NCI-H1105 (cell line): ENCODE results near the gene CD300A.
A peak's percentile ranks its signal among the peaks of the same experiment; 100 is the strongest.

Experiments used
- DNase-seq: peaks from one replicate; lab custom pipeline; 2025; lab: John Stamatoyannopoulos, UW

Gene CD300A

GRCh38 chr17:74466111-74466827 lies at the start of gene CD300A:
CD300A (plus strand) TSS chr17:74466634; CDS start chr17:74466704, 70 bp downstream.
- no peak for DNase-seq

DNA sequence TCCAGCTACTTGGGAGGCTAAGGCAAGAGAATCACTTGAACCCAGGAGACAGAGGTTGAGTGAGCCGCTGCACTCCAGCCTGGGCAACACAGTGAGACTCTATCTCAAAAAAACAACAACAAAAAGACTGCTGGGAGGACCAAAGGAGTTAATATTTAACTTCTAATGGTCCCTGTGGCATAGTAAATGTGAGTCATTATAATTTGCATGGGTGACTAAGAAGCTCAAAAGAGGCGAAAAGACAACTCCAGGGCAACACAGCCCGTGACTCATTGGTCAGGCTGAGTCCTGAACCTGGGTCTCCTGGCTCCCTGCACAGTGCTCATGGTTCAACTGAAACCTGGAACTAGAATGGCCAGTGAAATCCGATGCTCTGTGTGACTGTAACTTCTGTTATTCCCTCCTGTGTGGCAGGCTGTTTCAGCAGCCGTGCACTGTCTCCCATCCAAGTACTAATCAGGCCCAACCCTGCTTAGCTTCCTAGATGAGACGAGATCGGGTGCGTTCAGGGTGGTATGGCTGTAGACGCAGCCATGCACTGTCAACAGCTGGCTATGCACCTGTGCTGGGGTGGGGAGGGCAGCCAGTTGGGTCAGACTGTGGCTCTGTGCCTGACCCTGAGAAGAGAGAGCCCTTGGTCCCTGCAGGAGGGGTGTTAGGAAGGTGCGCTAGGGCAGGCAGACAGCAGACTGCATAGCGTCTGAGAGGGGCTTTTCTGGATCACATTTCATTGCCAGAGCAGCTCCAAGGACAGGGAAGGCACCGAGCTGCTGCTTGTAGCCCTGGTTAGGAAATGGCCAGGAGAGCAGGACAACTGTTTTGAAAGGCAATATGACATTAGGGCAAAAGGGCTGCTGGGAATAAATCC lies 49.0 kb upstream of the CD300A start:
- DNase-seq, result no peak

GRCh38 chr17:74419928-74420411 lies 46.5 kb upstream of the CD300A start:
- no peak for DNase-seq

DNA sequence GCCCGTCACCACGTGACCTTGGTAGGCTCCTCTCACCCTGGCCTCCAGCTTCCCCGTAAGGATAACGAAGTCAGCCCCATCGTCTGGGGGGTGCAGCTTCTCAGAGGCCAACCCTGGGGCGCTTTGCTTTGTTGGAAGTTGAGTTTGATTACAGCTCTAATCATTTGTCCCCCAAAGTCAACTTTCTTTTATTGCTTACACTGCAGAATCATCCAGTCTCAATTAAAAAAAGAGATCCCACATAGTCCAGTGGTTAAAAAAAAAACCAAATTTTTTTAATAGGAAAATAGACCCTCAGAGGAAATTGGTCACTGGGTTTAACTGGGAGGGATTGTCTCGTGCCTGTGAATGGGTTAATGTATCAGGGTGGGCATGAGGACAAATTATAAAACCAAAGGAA lies 42.3 kb upstream of the CD300A start:
- no peak for DNase-seq

GRCh38 chr17:74424657-74425056 lies 41.8 kb upstream of the CD300A start:
- DNase-seq, result no peak

GRCh38 chr17:74426551-74427047 lies 39.8 kb upstream of the CD300A start:
- no peak for DNase-seq

DNA sequence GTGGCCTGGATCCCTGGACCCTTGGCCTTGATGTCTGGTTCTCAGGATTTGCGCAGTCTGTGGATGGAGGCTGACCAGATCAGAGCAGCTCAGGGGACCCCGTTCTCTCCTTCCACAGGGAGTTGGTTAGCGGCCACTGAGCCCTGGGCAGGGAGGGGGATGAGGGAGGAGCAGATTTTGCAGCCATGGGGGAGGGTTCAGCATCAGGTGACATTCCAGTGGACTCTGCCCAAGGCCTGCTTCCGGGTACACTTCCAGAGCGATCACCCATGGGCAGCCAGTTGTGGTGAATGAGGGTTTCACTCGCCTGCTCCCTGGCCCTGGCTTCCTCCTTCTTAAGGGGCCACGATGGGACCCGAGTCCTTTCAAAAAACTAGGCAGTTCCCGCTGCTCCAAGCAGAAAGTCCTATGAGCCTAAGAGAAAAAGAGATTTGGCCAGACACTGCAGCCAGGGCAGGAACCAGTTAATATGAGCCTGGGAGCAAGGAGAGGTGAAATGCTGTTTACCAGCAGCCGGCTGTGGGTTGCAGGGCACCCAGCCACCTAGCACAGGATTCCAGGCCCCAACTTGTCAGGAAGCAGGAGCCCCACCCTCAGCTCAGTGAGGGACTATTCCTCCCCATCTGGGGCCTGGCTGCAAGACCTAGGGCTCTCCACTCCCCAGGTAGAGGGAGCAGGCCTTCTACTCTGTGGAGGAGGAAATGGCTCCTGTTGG lies 39.2 kb upstream of the CD300A start:
- DNase-seq, result no peak

DNA sequence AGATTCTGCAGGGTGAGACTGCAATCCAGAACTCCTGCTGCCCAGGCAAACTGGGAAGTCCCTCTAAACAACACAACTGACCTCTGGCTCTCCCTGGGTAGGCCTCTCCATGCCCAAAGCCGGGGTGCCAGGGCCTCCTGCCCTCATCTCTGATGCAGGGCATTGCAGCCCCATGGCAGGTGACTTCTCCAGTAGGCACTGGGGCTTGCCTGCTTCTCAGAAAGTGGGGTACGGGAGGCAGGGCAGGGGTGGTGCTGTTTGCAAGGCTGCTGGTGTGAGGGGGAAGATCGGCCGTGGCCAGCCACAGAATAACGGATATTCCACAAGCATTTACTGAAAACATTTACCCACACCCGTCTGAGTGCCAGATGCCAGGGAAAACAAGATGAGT lies 38.7 kb upstream of the CD300A start:
- no peak for DNase-seq

GRCh38 chr17:74429604-74430384 lies 36.6 kb upstream of the CD300A start:
- DNase-seq, result no peak

DNA sequence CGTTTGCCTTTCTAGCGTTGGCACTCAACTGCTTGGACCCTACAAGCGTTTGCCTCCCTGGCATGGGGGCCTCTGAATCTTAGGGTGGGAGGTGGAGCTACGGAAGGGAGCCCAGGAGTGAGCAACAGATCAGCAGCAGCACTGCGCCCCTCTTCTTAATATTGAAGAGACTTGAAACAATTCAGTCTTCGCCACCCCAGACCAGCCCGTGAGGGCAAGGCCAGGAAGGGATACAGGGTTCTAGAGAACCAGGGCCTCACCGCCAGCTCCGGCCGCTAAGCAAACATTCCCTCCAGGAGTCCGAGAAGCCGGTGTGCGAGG lies 36.1 kb upstream of the CD300A start:
- DNase-seq, result no peak

DNA sequence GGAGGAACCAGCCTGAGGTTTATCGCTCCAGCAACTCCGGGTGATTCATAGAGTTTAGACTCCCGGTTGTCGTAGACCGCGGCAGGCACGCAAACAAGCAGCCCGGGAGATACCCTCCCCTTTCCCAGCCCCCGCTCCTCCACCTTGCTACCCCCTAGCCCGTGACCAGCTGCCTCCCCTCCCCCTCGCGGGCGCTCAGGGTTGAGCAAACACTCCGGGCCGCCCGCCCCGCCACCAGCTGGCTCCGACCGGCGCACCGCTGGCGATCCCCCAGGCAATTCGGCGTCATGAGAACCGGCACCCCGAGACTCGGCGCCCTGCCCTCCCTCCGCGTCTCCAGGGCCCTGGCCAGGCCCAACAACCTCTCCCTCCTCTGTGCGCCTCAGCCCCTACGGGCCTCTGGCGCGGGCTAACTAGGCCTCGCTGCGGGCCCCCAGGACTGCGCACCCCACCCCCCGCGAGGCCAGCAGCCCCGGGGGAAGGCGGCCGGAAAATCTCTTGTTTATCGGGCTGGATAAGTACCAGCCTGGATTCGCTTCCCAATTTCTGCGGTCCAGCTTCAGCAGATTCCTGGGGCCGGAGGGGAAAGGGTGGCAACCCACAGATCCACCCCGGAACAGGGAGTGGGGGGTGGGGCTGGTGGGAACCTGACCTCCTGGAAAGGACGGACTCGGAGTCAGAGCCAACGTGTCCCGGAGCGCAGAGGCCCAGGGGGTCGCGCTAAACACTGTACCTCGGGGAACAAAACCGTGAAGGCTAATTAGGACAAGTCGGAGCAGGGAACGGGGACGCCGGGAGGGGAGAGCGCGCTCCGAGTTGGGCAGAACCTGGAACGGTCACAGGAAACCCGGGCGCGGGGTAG lies 35.5 kb upstream of the CD300A start:
- peak; percentile 41 for DNase-seq

- peak; percentile 24 for DNase-seq
Measured at GRCh38 chr17:74431568-74432423, 34.6 kb upstream of the CD300A start, which contains the start of gene GPRC5C. GPRC5C (plus strand) TSS chr17:74432088; CDS start chr17:74439777, 7,689 bp downstream.

DNA sequence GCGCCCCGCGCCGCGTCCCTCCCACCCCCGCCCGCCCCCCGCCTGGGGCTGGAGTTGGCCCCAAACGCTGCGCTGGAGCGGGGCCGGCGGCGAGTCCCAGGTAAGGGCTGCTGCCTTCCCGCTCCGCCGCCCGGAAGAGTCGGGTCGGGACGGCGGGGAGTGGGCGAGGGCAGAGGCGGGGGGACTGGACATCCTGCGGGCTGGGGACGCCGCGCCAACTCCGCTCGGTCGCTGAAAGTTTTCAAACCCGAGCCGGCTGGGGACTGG lies 34.1 kb upstream of the CD300A start:
- no peak for DNase-seq

- no peak for DNase-seq
Measured at GRCh38 chr17:74432766-74433391, 33.6 kb upstream of the CD300A start.

GRCh38 chr17:74433421-74434121 lies 32.9 kb upstream of the CD300A start:
- no peak for DNase-seq

GRCh38 chr17:74435775-74436359 lies 30.6 kb upstream of the CD300A start:
- no peak for DNase-seq

DNA sequence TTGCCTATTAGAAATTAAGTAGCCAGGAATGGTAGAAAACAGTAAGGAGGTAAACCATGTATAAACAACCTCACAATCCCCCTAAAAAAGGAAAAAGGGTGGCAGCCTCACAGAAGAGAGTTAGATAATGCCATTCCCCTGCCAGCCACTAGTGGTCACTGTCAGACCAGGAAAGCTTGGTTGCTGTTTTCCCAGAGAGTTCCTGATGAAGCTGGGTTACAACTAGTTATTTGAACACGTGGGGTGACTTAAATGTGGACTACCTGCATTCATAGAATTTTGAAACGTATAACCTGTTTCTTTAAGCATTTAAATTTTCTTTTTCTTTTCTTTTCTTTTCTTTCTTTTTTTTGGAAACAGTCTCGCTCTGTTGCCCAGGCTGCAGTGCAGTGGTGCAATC lies 28.7 kb upstream of the CD300A start:
- DNase-seq, result no peak
